ENCODE data around the gene SAMD3.

DNA sequence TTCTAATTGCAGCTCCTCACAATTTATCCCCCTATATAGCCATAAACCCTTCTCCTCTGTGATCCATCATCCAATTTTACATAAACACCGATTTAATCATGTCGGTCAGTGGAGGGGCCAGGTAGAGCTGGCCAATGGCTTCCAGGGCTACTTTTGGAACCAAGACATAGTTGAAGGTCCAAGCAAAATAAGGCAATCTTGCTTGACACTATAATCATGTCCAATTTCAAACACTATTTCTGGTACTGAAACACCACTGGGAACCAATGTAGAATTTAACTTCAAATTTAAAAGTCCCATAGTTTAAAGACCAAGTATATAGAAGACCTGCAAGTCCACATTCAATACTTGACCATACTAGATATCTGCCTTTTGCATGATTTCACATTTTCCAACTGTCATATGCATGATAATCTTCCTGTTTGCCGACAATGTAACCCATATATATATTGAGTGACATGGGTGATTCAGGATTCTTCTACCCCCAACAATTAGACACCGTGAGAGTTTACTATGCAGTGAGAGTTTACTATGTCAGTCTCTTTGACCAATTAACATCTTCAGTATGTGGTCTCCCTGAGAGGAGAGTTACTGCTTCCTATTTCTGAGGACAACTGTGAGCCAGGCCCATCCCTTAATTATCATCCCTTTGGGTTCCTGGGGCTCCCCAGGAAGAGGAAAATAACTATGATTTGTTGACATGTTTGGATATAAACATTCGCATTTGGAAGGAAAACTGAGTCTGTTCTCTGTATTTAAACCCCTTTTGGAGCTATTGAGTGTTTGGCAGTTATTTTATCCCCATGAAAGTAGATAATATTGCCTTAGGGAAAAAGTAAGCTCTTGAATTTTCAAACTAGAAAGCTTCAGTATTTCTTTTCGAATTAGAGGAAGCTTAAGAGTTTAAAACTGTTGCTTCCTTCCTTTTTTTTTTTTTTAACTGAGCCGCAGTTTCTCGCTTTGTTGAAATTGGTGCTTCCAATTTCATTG, 31.8 kb downstream of the SAMD3 start:
- TF ChIP-seq, protein P1, sequence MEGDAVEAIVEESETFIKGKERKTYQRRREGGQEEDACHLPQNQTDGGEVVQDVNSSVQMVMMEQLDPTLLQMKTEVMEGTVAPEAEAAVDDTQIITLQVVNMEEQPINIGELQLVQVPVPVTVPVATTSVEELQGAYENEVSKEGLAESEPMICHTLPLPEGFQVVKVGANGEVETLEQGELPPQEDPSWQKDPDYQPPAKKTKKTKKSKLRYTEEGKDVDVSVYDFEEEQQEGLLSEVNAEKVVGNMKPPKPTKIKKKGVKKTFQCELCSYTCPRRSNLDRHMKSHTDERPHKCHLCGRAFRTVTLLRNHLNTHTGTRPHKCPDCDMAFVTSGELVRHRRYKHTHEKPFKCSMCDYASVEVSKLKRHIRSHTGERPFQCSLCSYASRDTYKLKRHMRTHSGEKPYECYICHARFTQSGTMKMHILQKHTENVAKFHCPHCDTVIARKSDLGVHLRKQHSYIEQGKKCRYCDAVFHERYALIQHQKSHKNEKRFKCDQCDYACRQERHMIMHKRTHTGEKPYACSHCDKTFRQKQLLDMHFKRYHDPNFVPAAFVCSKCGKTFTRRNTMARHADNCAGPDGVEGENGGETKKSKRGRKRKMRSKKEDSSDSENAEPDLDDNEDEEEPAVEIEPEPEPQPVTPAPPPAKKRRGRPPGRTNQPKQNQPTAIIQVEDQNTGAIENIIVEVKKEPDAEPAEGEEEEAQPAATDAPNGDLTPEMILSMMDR (IDR thresholded peaks at IDR 0.05; ENCODE audit: low read depth, low read length), result no peak
- no peak for TF ChIP-seq EZH2phosphoT487 (IDR thresholded peaks at IDR 0.05; ENCODE audit: low read depth)
